ENCODE data around the gene ZNF684.
"Not testable (repeated sequence)": the region's sequence is repeated elsewhere in the genome, so short reads cannot be mapped to it uniquely, and the experiment has no call there.

The ZNF684 gene

DNA sequence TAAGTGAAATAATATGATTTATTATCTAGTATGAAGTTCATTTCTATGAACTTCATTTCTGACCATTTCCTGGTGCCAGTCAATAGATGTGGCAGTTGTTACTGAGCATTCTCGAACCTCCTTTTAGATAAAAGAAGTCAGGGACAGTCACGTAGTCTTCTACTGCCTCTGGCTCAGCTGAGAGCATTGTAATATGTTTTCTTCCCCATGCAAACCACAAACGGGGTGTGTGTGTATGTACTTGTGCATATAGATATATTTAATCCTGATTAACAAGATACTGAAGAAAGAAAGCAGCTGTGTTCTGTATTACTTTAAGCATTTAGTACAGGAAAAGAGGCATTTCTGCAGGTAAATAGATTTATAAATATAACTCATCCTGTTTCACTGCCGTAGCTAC, 21.6 kb downstream of the ZNF684 start:
- Mint-ChIP-seq H3K4me3 (no peak overlapping the region), H3K36me3 (ENCODE audit: low read depth) (no peaks in the 10 kb centered on the region), H3K27ac (no peak overlapping the region), H3K4me1 (ENCODE audit: low read depth) (no peaks in the 10 kb centered on the region), H3K27me3 (ENCODE audit: low read depth) (no peaks in the 10 kb centered on the region), H3K9me3 (peaks cover 8% of the 10 kb centered on the region)
- no peak for DNase-seq (ENCODE audit: low spot score)

DNA sequence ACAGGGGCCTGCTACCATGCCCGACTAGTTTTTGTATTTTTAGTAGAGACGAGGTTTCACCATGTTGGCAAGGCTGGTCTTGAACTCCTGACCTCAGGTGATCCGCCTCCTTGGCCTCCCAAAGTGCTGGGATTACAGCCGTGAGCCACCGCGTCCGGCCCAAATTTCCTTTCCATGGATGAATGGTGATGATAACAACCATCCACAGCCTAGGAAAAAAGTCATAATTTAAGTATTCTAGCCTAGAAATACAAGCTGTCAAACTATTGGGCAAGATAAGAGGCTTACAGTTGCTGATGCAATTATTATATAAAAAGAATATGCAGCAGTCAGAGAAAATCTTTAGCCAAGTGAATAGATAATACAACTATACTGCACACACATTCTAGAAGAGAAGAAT, 23.4 kb downstream of the ZNF684 start:
- H3K36me3 Mint-ChIP-seq (ENCODE audit: low read depth); H3K27me3 Mint-ChIP-seq (ENCODE audit: low read depth); H3K27ac Mint-ChIP-seq; DNase-seq (ENCODE audit: low spot score); H3K4me1 Mint-ChIP-seq (ENCODE audit: low read depth); H3K9me3 Mint-ChIP-seq; H3K4me3 Mint-ChIP-seq: not testable (repeated sequence)

DNA sequence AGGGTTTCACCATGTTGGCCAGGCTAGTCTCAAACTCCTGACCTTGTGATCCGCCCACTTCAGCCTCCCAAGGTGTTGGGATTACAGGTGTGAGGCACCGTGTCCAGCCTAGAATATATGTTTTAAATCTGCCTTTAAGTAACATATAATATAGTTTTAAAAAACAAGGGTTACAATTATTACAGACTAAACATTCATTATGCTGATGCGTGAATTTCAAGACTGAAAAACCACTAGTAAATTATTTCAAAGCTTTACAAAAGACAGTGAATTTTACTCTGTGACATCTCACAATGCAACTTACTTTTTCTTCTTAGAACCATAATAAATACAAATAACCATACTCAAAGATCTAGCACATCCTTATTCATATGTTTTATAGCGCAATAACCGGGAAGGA, 24.7 kb downstream of the ZNF684 start:
- no peaks in the 10 kb centered on the region for H3K4me1 Mint-ChIP-seq (ENCODE audit: low read depth)

DNA sequence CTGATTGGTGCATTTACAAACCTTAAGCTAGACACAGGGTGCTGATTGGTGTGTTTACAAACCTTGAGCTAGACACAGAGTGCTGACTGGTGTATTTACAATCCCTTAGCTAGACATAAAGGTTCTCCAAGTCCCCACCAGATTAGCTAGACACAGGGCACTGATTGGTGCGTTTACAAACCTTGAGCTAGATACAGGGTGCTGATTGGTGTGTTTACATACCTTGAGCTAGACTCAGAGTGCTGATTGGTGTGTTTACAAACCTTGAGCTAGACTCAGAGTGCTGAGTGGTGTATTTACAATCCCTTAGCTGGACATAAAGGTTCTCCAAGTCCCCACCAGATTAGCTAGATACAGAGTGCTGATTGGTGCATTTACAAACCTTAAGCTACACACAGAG, 26.8 kb downstream of the ZNF684 start:
- not testable (repeated sequence) for H3K27me3 Mint-ChIP-seq (ENCODE audit: low read depth); H3K4me3 Mint-ChIP-seq; H3K27ac Mint-ChIP-seq; H3K36me3 Mint-ChIP-seq (ENCODE audit: low read depth); DNase-seq (ENCODE audit: low spot score); H3K4me1 Mint-ChIP-seq (ENCODE audit: low read depth)
- peaks cover 23% of the 10 kb centered on the region for H3K9me3 Mint-ChIP-seq

More for the DNA sequence above, 24.7 kb downstream of the ZNF684 start:
- Mint-ChIP-seq H3K36me3 (ENCODE audit: low read depth) (no peaks in the 10 kb centered on the region), H3K27me3 (ENCODE audit: low read depth) (no peaks in the 10 kb centered on the region), H3K4me3 (no peak overlapping the region), H3K9me3 (peaks cover 14% of the 10 kb centered on the region), H3K27ac (no peak overlapping the region)
- no peak for DNase-seq (ENCODE audit: low spot score)

DNA sequence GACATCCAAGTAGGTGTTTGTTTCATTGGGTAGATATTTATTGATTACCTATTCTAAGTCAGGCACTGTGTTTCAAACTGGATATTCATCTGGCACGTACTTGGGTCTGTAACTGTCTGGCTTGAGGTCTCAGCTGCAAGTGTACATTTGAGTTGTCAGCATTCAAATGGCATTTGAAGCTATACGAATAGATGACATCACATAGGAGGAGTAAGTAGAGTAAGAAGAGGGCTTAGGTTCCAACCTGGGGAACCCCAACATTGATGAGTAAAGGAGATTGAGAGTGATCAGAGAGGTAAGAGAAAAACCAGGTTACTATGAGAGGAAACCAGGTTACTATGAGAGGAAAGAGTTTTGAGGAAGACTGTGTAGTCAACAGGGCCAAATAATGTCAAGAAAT, 30.7 kb downstream of the ZNF684 start:
- peaks cover 36% of the 10 kb centered on the region for H3K9me3 Mint-ChIP-seq
- H3K27ac Mint-ChIP-seq: no peak overlapping the region

DNA sequence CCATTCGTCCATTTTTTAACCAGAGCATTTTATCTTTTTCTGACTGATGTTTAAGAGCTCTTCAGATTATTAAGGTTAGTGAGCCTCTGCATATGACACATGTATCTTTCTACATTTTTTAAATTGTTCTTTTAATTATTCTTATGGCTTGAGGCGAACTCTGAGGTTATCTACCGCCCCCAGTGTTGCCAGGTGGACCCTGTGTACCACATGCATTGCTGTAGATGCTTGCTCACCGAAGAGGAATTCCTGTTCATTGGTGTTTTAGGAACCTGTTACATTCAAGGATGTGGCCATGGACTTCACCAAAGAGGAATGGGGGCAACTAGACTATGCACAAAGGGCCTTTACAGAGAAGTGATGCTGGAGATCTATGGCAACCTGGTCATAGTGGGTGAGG, 31.8 kb downstream of the ZNF684 start:
- peaks cover 36% of the 10 kb centered on the region for H3K9me3 Mint-ChIP-seq
- H3K27me3 Mint-ChIP-seq (ENCODE audit: low read depth): no peaks in the 10 kb centered on the region
- no peak overlapping the region for H3K4me3 Mint-ChIP-seq
- H3K36me3 Mint-ChIP-seq (ENCODE audit: low read depth): no peaks in the 10 kb centered on the region
- no peak overlapping the region for H3K27ac Mint-ChIP-seq
- peaks cover 2% of the 10 kb centered on the region for H3K4me1 Mint-ChIP-seq (ENCODE audit: low read depth)
- no peak for DNase-seq (ENCODE audit: low spot score)

More for the DNA sequence above, 30.7 kb downstream of the ZNF684 start:
- no peaks in the 10 kb centered on the region for H3K36me3 Mint-ChIP-seq (ENCODE audit: low read depth)
- H3K4me1 Mint-ChIP-seq (ENCODE audit: low read depth): peaks cover 2% of the 10 kb centered on the region
- H3K4me3 Mint-ChIP-seq: no peak overlapping the region
- no peaks in the 10 kb centered on the region for H3K27me3 Mint-ChIP-seq (ENCODE audit: low read depth)
- DNase-seq (ENCODE audit: low spot score): no peak

DNA sequence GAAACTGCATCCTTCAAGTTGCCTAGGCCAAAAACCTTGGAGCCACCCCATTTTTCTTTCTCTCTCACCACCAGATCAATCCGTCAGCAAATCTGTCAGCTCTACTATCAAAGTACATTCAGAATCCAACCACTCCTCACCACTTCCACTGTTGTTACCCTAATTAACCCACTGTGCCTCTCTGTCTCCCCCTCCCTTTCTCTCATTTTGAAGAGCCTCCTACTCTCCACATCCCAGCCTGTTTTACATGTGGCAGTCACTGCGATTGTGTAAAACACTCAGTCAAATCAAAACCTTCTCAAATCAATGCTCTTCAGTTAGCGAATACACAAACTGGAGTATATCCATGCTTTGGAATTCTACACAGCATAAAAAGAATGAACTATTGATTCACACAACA, 33.1 kb downstream of the ZNF684 start:
- H3K36me3 Mint-ChIP-seq (ENCODE audit: low read depth): no peaks in the 10 kb centered on the region
- H3K27me3 Mint-ChIP-seq (ENCODE audit: low read depth): no peaks in the 10 kb centered on the region
- H3K27ac Mint-ChIP-seq: no peak overlapping the region
- peaks cover 36% of the 10 kb centered on the region for H3K9me3 Mint-ChIP-seq
- H3K4me1 Mint-ChIP-seq (ENCODE audit: low read depth): peaks cover 2% of the 10 kb centered on the region
- H3K4me3 Mint-ChIP-seq: no peak overlapping the region
- no peak for DNase-seq (ENCODE audit: low spot score)

DNA sequence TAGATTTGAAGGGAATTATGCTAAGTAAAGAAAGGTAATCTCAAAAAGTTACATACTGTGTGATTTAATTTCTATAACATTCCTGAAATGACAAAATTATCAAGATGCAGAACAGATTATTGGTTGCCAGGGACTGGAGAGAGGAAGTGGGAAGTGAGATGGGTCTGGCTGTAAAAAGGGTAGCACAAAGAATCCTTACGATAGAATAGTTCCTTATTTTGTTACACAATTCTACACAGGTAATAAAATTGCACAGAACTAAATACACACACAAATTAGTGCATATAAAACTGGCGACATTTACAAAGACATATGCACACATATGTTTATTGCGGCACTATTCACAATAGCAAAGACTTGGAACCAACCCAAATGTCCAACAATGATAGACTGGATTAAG, 33.5 kb downstream of the ZNF684 start:
- Mint-ChIP-seq H3K27ac (no peak overlapping the region), H3K36me3 (ENCODE audit: low read depth) (no peaks in the 10 kb centered on the region), H3K4me3 (no peak overlapping the region), H3K4me1 (ENCODE audit: low read depth) (peaks cover 2% of the 10 kb centered on the region), H3K27me3 (ENCODE audit: low read depth) (no peaks in the 10 kb centered on the region), H3K9me3 (peaks cover 33% of the 10 kb centered on the region)
- DNase-seq (ENCODE audit: low spot score): no peak

DNA sequence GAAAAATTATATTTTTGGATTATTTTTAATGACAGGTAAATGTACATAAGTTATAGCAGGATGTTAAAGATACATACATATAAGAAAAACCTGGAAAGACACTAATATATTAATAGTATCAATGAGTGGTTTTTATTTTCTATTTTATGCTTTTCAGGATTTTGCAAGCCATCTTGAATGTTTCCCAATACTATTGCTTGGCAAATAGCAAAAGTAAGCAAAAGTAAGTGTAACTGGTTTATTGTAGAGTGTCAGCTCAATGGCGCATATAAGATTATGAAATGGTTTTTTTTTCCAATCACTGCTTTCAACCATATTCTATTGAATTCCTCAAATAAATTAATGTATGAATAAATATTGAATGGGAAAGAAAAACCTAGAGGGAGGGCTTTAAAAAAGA, 36.4 kb downstream of the ZNF684 start:
- Mint-ChIP-seq H3K9me3 (peaks cover 17% of the 10 kb centered on the region), H3K4me3 (no peak overlapping the region), H3K27ac (no peak overlapping the region), H3K36me3 (ENCODE audit: low read depth) (no peaks in the 10 kb centered on the region), H3K27me3 (ENCODE audit: low read depth) (no peaks in the 10 kb centered on the region), H3K4me1 (ENCODE audit: low read depth) (no peaks in the 10 kb centered on the region)
- no peak for DNase-seq (ENCODE audit: low spot score)

DNA sequence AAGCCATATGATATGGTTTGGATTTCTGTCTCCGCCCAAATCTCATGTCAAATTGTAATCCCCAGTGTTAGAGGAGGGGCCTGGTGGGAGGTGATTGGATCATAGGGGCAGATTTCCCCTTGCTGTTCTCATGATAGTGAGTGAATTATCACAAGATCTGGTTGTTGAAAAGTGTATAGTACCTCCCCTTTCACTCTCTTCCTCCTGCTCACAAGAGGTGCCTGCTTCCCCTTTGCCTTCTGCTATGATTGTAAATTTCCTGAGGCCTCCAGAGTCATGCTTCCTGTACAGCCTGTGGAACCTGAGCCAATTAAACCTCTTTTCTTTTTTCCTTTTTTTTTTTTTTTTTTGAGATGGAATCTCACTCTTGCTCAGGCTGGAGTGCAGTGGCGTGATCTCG, 43.4 kb downstream of the ZNF684 start:
- H3K4me1 Mint-ChIP-seq (ENCODE audit: low read depth); H3K27me3 Mint-ChIP-seq (ENCODE audit: low read depth); H3K9me3 Mint-ChIP-seq; DNase-seq (ENCODE audit: low spot score); H3K27ac Mint-ChIP-seq; H3K4me3 Mint-ChIP-seq; H3K36me3 Mint-ChIP-seq (ENCODE audit: low read depth): not testable (repeated sequence)

DNA sequence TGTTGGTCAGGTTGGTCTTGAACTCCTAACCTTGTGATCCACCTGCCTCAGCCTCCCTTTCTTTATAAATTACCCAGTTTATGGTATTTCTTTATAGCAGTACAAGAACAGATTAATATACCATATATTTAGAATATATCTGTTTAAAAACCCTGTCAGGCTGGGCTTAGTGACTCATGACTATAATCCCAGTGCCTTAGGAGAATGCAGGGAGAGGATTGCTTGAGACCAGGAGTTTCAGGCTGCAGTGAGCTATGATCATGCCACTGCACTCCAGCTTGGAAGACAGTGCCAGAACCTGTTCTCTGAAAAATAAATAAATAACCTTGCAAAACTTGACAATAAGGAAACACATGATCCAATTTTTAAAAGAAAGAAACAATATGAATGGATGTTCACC, 43.9 kb downstream of the ZNF684 start:
- Mint-ChIP-seq H3K4me1 (ENCODE audit: low read depth) (no peaks in the 10 kb centered on the region), H3K4me3 (no peak overlapping the region)
- no peak for DNase-seq (ENCODE audit: low spot score)

DNA sequence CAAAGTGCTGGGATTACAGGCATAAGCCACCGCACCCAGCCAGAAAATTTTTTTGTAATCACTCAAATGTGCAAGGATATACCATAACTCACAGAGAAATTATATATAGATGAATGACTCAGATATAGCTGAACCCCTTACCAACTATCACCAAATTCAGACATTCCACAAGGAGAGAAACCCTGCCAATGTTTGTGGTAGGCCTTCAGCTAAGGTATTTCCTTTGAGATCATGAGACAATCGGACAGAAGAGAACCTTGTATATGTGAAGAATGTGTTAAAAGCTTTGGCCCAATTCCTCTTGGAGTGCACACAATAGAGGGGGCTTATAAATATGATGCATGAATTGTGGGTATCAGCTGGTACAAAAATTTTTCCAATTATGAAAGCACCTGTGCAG, 50.7 kb downstream of the ZNF684 start:
- Mint-ChIP-seq H3K27ac (no peak overlapping the region), H3K9me3 (no peaks in the 10 kb centered on the region), H3K4me1 (ENCODE audit: low read depth) (no peaks in the 10 kb centered on the region), H3K4me3 (no peak overlapping the region), H3K36me3 (ENCODE audit: low read depth) (no peaks in the 10 kb centered on the region), H3K27me3 (ENCODE audit: low read depth) (no peaks in the 10 kb centered on the region)
- no peak for DNase-seq (ENCODE audit: low spot score)

More for the DNA sequence above, 43.9 kb downstream of the ZNF684 start:
- no peak overlapping the region for H3K27ac Mint-ChIP-seq
- H3K9me3 Mint-ChIP-seq: no peaks in the 10 kb centered on the region
- no peaks in the 10 kb centered on the region for H3K36me3 Mint-ChIP-seq (ENCODE audit: low read depth)
- H3K27me3 Mint-ChIP-seq (ENCODE audit: low read depth): no peaks in the 10 kb centered on the region

DNA sequence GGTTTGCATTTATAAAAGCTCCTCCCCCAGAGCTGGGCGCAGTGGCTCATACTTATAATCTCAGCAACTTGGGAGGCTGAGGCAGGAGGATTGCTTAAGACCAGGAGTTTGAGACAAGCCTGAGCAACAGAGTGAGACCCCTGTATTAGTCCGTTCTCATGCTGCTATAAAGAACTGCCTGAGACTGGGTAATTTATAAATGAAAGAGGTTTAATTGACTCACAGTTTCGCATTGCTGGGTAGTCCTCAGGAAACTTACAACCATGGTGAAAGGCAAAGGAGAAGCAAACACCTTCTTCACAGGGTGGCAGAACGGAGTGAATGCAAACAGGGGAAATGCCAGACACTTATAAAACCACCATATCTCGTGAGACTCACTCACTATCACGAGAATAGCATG, 52.5 kb downstream of the ZNF684 start:
- H3K27ac Mint-ChIP-seq: no peak overlapping the region
- peaks cover 5% of the 10 kb centered on the region for H3K27me3 Mint-ChIP-seq (ENCODE audit: low read depth)
- no peaks in the 10 kb centered on the region for H3K9me3 Mint-ChIP-seq
- no peaks in the 10 kb centered on the region for H3K36me3 Mint-ChIP-seq (ENCODE audit: low read depth)
- H3K4me3 Mint-ChIP-seq: no peak overlapping the region
- DNase-seq (ENCODE audit: low spot score): no peak
- no peaks in the 10 kb centered on the region for H3K4me1 Mint-ChIP-seq (ENCODE audit: low read depth)

DNA sequence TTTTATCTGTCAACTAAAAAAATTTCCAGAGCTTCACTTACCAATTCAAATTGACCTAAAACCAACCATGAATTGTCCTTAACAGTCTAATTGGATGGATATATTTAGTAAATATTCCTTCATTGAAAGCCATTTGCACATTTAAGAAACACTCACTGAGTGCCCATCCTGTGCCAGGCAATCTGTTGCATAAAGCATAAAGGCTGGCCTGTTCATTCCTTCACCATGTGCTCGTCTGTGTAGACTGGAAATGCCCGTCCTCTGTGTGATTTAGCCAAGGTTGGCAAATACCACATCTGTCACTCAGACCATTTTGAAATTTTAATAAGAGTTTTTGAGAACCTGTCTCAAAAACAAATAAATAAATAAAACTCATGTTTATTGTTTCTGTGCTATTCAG, 57.1 kb downstream of the ZNF684 start:
- no peak overlapping the region for H3K27ac Mint-ChIP-seq
- H3K4me3 Mint-ChIP-seq: no peak overlapping the region
- H3K4me1 Mint-ChIP-seq (ENCODE audit: low read depth): peaks cover 3% of the 10 kb centered on the region
- H3K36me3 Mint-ChIP-seq (ENCODE audit: low read depth): no peaks in the 10 kb centered on the region
- no peaks in the 10 kb centered on the region for H3K9me3 Mint-ChIP-seq
- peaks cover 7% of the 10 kb centered on the region for H3K27me3 Mint-ChIP-seq (ENCODE audit: low read depth)
- DNase-seq (ENCODE audit: low spot score): no peak

DNA sequence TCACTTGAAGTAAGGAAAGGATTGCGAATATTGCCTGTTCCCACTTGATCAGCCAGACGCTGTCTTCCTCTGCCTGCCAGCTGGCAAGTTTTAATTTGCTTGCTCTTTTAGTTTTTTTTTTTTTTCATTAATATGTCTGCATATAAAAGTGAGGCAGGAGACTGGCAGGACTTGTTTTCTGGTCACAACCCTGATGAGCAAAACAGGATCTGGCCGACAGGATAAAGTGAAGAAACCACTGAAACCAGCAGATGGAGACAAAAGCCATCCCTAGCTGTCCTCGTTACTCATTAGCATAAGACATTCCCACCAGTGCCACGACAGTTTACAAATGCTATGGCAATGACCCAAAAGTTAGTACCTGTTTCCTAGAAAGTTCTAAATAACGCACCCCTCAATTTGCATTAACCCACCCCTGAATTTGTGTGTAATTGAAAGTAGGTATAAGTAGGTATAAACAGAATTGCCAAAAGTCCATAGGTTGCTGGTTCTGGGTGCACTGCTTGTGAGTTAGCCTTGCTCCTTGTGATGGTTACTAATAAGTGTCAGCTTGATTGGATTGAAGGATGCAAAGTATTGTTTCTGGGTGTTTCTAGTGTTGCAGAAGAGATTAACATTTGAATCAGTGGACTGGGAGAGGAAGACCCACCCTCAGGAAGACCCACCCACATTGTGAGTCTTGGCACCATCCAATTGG, 60.8 kb downstream of the ZNF684 start:
- Mint-ChIP-seq H3K4me1 (ENCODE audit: low read depth) (peaks cover 3% of the 10 kb centered on the region), H3K9me3 (no peaks in the 10 kb centered on the region), H3K4me3 (no peak overlapping the region), H3K36me3 (ENCODE audit: low read depth) (no peaks in the 10 kb centered on the region), H3K27me3 (ENCODE audit: low read depth) (peaks cover 7% of the 10 kb centered on the region), H3K27ac (no peak overlapping the region)
- DNase-seq (ENCODE audit: low spot score): no peak
